ENCODE measurements around the gene CPEB1.
"Not testable (repeated sequence)": the region's sequence is repeated elsewhere in the genome, so short reads cannot be mapped to it uniquely, and the experiment has no call there.

The CPEB1 gene

DNA sequence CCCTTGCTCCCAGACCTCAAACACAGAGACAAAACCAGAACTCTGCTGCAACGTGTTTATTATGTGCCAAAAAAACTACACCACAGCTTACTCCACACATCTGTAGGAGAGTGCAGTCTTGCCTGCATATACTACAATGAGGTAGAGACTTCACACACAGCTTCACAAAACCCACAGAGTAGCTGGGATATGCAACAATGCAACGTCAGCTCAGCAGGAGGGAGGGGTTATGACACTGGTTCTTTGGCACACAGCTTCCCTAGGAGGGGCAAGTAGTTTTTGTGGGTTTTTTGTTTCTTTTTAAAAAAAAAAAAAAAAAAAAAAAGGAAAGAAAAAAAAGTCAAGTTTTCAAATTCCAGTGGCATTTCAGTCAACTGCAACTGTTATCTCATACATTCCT, 104.0 kb downstream of the CPEB1 start:
- peak in 1 of 5 experiments; percentile 63 for DNase-seq

DNA sequence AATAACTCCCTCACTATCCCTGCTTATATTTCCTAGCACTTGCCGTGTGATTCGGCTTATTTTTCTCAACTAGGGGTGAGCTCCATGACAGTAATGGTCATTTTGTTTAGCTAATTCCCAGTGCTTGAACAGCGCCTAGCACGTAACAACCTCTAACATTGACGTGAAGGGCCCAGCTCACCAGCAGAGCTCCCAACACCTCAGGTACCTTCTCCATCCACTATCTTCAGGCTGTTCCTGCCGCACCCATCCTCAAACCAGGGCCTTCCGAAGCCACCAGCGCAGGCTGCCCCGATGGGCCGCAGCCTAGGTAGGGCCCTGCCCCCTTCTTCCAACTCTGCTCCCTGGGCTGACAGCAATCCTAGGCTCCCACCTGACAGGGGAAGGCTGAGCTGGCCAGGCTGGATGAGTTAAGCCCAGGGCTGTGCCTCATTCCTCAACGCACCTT, 106.2 kb downstream of the CPEB1 start:
- peak in 1 of 5 experiments; percentile 37 for DNase-seq

DNA sequence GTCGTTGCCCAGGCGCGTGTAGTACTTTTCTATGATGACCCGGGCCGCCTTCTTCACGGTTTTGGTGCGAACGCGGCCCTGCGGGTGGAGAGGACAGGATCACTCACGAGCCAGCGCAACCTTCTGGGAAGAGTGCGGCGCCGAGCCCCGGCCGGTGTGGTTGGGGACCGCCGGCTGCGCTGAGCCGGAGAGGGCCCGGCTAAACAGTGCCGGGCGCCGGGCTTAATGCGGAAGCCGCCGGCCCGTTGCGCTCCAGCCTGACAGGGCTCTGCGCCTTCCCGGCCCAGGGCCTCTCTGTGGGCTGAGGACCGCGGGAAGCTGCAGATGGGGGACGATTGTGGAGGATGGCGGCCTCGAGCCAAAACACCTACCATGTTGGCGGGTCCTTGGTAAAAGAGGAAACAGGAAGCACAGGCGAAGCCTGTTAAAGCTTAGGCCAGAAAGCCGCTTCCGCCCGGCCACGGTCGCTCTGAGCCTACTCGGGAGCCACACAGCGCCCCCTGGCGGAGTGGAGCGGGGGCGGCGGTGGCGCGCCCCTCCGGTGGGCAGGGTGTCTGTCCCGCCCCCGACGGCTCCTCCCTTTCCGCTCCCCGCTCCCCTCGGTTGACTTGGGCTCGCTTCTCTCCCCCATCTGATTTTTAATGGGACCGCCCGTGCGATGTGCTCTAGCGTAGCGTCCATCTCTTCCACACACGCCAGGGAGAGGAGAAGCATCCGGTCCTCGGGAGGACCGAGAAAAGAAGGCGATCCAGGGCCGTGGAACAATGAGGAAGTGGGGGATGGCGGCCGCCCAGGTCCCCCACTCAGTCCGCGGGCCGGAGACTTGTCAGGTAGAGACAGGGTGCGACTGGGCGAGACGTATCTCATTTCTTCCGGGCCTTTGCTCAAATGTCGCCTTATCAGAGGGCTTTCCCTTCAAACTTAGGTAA, 106.8 kb downstream of the CPEB1 start, which contains the start of gene RPS17:
TSS of gene RPS17 (minus strand) at position 403 of the 929 bp plus-strand sequence. CDS start at position 374, 29 bp downstream.
- peak; percentile 97 to 98 (median 97) for DNase-seq

DNA sequence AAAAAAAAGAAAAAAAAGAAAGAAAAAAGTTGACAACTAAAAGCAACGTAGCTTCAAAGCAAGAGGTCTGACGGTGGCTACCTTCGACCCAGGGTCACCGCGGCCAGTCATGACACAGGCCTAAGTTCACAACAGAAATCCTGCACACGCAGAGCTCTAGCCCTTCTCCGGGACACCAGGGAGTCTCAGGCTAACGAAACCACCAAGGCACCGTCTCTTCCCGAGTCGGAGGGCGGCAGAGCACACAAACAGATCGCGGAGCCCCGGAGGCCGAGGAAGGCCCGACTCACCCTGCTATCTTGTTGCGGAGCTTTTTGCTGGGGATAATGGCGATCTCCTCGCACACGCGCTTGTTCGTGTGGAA, 107.5 kb downstream of the CPEB1 start:
- no peak for DNase-seq

DNA sequence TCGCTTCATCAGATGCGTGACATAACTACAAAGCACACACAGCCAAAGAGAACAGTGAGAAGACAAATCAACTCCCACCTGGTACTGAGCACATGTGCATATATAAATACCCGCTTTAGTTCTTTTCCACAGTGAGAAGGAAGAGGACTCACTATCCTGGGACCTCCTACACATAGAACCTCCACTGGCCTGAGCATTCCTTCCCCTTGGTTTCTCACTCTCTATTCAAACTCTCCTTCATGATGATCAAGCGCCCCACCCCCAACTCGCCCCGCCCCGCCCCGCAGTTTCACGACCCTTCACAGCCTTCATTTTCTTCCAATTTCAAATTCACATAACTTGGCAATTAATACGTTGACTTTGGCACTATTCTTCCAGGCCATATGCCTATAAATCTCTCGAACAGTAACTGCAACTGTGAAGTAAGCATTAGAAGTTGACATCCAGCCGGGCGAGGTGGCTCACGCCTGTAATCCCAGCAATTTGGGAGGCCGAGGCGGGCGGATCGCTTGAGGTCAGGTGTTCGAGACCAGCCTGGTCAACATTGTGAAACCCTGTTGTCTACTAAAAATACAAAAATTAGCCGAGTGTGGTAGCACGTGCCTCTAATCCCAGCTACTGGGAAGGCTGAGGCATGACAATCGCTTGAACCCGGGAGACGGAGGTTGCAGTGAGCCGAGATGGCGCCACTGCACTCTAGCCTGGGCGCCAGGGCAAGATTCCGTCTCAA, 108.0 kb downstream of the CPEB1 start:
- peak in 1 of 5 experiments; percentile 35 for DNase-seq

DNA sequence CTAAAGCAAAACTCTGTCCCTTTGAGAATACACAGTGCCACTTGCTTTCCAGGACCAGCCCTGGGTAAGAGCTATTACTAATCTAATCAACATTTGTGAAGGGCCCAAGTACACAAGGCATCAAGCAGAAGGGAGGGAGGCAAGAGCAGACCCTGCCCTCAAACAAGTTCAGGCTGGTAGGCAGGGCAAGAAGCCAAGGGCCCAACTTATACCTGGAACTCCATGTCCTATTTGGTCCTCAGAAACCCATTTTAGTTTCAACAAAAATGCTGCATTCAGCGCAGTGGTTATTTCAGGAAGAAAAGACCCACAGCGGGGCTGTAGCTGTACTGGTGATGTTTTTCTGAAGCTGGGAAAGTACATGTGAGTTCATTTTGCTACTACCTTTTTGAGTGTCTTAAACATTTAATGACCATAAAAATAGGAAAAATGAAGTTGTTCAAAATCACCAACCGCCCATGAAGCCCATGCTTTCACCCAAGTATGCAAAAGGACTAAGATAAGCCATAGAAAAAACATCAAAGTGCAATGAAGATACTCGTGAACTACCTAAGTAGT, 109.7 kb downstream of the CPEB1 start:
- DNase-seq: no peak

DNA sequence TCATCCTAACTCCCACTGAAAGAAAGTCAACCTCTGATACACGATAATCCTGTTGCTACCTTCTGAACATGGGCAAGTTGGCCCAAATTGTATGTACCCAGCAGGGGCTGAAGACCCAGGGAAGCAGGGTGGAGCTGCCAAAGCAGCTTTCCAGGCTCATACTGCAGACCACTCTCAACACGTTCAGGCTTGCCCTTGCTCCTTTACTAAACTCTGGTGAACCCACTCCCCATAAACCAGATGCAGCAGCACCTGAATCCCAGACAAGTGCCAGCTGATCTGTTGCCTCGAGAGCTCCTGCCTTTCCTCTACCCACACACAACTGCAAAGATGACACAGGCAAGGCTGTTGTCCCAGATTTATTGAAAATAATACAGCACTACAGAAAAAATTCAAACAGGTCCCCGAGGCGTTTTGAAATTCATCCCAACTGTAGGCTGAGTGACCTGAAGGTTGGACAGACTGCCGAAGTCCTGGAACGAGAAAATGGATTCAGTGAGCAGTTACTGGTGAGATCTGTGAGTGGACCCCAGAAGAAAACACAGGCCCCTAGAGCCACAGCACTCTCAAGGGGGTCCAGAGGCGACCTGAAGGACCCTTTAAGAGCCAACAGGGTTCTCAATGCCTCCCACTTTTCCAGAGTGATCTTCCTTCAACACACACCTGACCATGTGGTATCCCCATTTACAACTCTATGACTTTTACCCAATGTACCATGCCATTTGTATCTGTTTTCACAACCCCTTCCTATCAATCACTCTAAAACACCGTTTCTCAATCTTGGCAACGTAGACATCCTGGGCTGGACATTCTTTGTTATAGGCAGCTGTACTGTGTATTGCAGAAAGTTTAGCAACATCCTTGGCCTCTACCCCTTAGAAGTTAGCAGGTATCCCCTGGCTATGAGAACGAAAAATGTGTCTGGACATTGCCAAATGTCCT, 110.5 kb downstream of the CPEB1 start:
- no peak for DNase-seq

DNA sequence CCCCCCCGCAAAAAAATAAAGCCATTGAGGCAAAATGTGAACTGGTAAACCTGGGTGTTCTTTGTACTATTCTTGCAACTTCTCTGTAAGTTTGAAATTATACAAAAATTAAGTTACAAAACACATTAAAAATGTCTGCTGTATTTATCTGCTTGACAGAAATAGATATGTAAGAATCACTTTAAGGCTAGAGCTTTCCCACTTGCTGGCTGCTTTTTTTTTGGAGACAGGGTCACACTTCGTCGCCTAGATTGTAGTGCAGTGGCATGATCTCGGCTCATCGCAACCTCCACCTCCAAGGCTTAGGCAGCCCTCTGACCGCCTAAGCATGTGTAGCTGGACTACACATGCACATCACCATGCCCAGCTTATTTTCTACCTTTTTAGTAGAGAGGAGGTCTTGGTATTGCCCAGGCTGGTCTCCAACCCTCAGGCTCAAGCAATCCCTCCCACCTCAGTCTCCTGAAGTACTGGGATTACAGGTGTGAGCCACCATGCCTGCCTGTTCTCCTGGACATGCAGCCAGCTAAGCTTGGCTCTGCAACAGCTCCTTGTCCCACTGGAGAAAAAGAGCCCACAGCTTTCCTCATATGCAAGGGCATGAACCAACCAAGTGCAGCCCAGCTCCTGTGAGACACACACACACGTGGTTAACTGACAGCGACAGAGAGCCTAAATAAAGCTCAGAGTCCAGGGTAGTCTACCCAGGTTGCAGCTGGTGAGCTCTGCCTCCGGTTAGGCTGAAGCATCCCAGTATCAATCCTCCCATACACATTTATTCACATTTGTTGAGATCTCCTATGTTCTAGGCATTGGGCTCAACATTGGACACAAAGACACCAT, 111.4 kb downstream of the CPEB1 start:
- no peak for DNase-seq

DNA sequence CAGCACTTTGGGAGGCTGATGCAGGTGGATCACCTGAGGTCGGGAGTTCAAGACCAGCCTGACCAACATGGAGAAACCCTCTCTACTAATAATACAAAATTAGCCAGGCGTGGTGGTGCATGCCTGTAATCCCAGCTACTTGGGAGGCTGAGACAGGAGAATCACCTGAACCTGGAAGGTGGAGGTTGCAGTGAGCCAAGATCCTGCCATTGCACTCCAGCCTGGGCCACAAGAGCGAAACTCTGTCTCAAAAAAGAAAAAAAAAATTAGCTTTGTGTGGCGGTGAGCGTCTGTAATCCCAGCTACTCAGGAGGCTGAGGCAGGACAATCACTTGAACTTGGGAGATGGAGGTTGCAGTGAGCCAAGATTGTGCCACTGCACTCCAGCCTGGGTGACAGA, 112.0 kb downstream of the CPEB1 start:
- DNase-seq: not testable (repeated sequence)

DNA sequence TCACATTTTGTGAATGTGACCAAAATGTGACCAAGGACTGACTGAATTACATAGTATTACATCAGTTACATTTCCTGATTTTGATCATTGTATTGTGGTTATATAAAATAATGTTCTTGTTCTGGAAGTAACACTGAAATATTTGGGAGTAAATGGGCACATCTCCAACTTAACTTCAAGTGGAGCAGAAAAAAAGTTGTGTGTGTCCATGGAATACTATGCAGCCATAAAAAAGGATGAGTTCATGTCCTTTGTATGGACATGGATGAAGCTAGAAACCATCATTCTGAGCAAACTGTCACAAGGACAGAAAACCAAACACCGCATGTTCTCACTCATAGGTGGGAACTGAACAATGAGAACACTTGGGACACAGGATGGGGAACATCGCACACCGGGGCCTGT, 112.7 kb downstream of the CPEB1 start:
- not testable (repeated sequence) for DNase-seq

DNA sequence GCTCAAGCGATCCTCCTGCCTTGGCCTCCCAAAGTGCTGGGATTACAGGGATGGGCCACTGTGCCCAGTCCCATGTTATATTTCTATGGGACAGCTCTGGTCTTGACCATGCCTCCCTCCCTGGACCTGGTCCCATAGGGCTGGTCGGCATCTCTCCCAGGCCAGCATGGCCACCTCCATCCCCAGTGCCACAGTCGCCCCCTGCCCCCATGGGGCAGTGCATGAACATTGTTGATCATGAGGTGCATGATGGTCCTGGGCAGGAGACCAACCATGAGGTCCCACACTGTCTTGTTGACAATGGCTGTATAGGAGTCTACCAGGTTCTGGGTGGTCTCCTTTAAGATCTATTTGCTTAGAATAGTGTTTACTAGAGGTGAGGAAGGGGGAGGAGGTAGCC, 113.4 kb downstream of the CPEB1 start:
- DNase-seq: no peak

DNA sequence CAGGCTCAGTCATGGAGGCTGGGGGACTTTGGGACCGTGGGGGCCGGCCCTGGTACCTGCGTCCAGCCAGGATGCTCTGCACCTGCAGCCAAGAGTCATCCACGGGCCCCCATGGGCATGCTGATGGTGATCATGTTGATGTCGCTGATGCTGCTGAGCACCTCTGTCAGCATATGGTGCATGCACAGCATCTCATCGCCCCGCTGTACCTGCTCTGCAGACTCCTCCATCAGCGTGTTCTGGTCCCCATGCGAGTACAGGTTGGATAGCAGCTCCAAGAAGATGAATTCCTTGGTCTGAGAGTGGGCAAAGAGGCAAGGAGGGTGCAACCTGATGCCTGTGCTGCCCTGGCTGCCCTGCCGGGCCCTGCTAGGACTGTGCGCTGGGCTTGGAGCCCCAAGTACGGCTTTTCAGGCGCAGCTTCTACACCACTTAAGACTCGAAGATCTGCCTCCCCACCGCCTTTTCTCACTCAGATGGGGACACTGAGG, 114.1 kb downstream of the CPEB1 start:
- DNase-seq: no peak

DNA sequence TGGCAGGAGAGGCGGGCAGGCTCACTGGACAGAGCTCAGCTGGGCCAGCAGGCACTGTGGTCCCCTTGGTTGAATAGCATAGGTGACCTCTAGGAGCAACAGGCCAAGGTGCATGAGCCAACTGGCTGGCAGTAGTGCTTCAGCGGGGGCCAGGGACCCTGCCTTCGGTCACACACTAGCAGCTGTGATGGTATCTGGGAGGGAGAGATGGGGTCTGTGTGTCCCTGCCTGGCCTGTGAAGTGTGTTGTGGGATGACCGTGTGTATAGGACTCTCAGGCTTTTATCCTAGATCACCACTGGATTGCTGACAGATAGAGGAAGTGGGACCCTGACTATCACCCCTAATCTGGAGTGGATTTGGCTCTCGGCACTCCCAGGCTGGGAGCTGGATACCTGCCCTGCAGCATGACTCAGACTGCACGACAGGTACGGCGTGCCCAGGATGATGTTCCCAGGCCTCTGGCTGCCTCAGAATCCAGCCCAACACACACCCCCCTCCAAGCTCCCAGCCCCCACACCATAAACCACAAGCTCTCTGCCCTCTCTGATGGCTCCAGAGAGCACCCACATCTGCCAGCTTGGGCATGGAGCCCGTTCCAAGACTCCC, 114.7 kb downstream of the CPEB1 start:
- DNase-seq: no peak

DNA sequence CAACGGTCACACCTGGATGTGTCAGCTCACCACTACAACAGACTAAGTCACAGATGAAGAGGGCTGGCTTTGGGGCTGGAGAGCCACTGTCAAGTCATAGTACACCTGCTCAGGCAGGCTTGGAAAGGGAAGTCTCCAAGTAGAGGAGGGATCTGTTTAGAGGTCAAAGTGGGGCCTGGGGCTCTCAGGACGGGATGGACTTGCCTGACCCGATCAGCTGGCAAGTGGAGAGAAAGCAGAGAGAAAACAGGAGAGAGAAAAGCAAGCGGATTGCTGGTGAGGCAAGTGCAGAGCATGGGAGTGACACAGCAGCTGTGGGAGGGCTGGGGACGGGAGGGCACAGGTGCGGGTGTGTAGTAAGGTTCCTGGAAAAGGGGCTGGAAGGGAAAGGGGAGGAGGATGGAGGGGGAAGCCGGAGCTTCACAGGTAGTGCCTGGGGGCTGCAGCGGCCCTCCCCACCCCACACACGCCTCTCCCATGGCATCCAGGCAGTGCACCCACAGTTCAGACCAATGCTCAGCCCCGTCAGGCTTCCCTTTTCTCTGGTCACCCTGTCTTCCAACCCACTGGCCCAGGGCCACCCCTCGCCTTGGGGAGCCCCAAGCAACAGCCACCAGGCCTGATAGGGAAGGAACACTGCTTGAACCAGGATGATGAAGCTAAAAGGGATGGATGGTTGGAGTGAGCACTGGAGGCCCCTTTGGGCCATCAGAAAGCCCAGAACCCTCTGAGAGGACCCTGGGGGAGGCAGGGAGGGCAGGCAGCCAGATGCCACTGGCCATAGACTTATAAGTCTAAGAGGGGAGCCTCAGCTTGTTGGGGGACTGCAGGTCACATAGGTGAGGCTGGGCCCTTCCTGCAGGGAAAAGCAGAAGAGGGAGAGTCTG, 115.4 kb downstream of the CPEB1 start:
- DNase-seq: no peak

DNA sequence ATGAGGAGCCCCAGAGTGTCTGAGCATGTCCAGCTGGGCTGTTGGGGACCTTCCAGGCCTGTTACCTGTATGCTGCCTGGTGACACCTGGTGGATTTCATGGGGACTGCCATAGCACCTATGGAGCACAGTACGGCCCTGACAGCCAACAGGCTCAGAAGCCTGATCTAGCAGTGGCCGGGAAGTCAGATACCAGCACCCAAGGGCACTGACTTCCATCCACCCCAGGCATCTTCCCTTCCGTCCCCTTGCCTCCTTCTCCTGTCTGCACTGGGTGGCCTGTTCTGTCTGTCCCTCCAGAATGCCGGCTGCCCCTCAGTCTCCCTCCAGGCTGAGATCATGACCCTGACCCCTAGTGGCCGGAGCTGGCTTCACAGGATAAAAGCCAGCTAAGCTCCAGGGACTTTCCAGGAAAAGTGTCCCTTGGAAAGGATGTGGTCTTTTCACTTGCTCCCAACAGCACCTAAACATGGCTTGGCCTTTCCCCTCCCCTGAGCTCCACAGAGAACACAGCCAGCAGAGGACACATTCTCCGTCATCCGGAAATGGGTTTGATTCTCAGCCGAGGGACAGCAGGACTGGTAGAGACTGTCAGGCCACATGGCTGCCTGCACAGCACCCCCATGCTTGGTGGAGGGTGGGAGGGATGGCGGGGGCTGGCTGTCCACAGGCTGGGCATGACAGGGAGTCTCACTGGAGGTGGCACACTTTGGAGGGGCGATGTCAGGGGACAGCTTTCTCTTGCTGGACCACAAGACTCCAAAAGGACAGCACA, 116.4 kb downstream of the CPEB1 start:
- peak; percentile 33 to 78 (median 58) for DNase-seq

DNA sequence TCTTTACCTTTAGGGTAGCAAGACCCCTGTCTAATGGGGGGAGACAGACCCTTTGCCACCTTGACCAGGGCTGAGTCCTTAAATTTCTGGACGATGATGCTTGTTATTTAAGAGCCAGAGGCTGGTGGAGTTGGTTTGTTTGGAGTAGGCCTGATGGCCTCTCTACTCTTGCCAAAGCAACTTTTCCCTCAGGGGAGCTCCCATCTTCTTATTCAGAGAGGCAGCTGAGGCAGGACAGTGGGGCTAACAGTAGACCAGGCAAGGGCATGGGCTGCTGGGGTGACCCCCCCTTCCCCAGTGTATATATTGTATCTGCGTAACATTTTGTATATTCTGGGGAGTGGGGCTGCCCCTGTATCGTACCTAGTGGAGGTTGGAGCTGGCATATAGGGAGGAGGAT, 117.2 kb downstream of the CPEB1 start:
- DNase-seq: no peak

DNA sequence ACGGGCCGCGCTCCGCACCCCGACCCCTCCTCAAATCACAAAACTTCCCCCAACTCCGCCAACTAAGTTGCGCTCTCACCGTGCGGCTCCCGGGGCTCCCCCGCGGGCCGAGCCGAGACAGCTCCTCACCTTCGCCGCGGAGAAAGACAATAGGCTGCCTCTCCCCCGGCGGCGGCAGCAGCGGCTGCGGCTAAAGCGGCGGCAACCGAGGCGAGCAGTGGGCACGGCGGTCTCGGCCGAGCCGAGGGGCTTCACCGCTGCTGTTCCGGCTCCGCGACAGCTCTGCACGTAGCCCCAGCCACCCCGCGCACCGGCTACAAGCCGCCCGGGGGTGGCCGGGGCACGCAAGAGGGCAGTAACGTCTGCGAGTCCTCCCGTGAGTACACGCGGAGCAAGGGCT, 133.6 kb downstream of the CPEB1 start:
- not testable (repeated sequence) for DNase-seq

DNA sequence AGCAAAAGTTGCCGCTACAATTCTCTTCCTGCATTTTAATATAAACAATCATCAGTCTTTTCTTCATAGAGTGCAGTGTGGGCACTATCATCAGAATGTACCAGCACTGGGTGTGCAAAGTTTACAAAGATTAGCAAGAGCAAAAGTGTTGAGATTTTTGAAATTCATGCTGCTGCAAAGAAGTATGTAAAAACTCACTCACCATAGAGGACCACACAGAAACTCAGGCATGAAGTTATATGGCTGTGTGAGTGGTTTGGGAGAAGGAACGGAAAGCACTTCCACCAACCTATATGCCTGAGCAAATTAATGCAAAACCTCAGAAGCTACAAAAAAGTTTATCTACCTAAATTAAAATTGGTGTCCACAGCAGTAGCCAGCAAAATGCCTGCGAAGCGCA, 139.5 kb downstream of the CPEB1 start:
- DNase-seq: not testable (repeated sequence)

DNA sequence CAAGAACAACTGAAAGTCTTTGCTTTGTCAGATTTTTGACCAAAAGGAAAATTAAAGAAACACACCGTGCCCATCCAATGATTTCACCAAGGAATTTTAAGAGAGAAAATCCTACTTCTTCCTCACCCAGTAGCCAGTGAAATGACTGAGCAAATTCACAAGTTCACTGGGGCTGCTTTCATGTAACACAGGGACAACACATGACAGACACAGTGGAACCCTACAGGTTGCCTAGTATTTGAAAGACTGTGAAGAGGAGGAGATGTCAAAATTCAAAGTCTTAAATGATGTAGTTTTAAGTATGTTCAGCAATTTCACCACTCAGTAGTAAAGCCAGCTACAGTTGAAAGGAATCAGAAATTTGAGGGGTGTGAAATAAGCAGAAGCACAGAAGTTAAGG, 140.1 kb downstream of the CPEB1 start:
- not testable (repeated sequence) for DNase-seq

Data from T-helper 2 cell (primary cell).